ENCODE results near the gene SLC24A4.

SLC24A4 gene

GRCh38 chr14:92460916-92461579 is 138.1 kb downstream of the SLC24A4 start:
- DNase-seq = peak; percentile 20

GRCh38 chr14:92461891-92462290 is 138.9 kb downstream of the SLC24A4 start:
- DNase-seq = no peak

- DNase-seq = no peak
Measured at GRCh38 chr14:92462568-92462967, 139.6 kb downstream of the SLC24A4 start.

DNA sequence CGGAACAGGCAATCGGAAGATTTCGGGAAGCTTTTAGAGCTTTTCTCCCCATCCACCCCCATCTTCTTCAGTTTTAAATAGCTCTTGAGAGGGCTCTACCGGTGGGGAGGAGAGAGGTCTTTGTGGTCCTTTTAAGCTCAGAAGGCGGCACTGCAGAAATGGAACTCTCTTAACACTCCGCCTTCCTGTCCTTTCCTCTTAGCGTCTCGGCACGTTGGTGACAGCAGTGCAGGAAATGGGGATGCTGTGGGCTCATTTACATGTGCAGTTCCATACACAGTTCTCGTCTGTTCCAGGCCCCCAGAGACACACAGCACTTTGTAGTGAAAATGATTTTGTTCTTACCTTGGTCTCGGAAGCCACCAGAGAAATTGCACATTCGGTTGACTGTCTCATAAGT is 140.2 kb downstream of the SLC24A4 start:
- no peak for DNase-seq

DNA sequence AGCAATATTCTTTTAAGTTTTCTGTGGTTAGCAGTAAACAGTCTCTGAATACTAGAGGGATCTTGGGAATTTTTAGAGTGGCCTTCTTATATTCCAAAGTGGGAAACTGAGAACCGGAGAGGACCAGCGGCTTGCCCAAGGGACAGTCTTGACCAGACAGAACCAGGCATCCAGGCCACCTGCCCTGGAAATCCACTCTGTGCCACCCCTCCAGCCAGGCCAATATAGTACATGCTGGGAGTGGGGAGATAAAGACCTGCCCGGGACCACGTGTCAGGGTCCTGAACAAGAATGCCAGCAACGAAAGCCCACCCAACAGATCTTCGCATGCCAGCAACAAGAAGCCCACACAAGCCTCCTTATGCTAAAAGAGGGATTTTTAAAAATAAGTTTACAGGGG is 141.2 kb downstream of the SLC24A4 start:
- DNase-seq = no peak

- DNase-seq = no peak
Measured at GRCh38 chr14:92464716-92465115, 141.8 kb downstream of the SLC24A4 start.

DNA sequence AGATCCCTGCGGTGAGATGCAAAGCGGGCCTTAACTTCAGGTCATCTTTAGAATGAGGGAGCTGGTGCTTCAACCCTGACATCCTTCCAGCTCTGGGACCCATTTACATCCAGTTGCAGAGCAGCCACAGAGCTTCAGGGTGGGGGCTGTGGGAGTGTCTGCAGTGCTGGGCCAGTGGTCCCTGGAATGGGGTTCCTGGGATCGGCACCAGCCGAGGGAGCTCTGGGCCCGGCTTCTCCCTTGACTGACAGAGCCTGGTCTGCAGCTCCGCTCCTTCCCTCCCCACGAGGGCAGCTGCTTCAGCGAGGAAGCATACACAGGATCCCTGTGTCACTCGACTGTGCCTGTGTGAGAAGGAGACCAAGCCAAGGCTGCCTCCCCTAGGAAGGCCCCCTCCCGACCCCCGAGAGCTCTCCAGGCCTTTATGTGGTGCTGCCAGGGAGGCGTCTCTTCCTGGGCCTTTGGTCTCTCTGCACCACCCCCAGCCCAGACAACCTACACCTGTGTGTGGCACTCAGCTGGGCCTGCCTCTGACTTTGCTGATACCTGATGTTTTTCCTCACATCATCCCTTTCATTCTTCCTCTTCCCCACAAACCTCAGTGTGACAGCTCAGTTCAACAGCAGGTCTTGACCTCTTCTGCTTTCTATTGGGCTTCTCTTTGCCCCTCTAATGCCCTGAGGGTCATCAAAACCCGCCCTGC is 142.5 kb downstream of the SLC24A4 start:
- no peak for DNase-seq

DNA sequence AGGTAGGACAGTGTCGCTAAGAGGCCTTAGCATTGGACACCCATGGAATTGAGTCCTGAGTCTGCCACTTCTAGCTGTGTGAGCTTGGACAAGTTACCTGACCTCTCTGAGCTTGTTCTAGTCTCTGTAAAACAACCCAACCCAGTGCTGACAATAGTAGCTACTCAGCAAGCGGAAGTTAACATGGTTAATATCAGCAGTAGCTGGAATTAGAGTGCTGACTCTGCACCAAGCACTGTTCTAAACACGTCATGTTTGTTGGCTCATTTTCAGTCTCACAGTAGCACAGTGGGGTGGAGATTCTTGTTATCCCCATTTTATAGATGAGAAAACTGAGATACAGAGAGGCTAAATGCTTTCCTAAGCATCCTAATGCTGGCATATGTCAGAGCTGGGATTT is 143.1 kb downstream of the SLC24A4 start:
- DNase-seq = no peak

DNA sequence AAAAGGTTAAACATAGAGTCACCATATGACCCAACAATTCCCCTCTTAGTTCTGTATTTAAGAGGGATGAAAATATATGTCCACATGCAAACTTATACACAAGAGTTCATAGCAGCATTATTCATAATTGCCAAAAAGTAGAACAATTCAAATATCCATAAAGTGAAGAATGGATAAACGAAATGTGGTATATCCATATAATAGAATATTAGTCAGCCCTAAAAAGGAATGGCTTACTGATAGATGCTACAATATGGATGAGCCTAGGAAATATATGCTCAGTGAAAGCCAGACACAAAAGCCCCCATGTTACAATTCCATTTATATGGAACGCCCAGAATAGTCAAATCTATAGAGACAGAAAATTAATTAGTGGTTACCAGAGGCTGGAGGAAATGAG is 146.6 kb downstream of the SLC24A4 start:
- no peak for DNase-seq

- DNase-seq = no peak
Measured at GRCh38 chr14:92470215-92470614, 147.2 kb downstream of the SLC24A4 start.

DNA sequence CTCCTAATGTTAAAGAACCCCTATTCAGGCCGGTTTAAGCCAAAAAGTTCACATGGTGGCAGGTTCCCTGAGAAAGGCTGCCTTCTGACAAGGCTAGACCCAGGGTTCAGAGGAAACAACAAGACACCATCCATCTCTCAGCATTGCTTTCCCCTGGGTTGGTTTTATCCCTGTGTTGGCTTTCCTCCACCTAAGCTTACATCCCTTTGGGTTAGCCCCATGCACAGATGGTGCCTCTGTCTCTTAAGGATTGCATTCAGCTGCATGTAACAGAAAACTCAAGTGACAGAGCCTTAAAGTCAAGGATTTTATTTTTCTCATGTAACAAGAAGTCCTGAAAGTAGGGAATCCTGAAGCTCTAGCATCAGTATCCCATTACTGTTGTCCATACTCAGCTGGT is 147.8 kb downstream of the SLC24A4 start:
- no peak for DNase-seq

DNA sequence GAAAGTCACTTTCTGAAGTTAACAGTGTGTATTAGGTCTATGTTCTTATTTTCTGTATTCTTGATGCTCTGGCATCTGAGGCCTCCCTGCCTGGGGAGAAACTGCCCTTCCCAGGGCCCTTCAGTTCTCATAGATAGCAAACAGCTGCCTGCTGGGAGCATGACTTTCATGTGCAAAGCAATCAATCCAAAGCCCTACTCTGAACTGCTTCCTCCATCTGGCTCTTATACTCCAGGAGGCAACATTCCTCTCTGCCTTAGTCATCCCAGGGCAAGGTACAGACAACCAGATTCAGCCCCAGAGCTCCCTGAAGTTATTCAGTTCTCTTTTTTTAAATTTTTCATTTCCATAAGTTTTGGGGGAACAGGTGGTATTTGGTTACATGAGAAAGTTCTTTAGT is 149.0 kb downstream of the SLC24A4 start:
- no peak for DNase-seq

- DNase-seq = peak; percentile 17
Measured at GRCh38 chr14:92472860-92473259, 149.9 kb downstream of the SLC24A4 start.

- DNase-seq = no peak
Measured at GRCh38 chr14:92473261-92473968, 150.4 kb downstream of the SLC24A4 start.

DNA sequence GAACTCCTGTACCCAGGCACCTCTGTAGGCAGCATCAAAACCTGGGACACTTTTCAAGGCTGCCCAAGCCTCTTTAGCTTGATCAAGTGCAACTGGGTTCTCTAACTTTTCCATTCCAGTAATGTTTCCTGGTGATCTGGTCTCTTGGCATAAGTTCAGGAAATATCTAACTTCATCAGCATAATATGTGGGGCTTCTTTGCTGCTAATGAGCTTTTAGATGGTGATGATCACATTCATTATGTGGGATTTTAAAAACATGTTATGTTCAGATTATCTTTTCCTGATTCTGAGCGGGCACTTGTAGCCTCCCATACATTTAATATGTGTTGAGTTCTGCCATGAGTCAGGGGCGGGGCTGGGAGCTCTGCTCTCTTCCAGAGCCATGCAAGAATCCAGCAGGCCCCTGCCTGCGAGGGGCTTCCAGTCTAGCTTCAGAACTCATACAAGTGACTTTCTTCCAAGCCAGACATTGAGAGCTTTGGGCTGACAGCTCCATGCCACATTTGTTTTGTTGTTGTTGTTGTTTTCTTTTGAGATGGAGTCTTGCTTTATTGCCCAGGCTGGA is 151.1 kb downstream of the SLC24A4 start:
- no peak for DNase-seq

DNA sequence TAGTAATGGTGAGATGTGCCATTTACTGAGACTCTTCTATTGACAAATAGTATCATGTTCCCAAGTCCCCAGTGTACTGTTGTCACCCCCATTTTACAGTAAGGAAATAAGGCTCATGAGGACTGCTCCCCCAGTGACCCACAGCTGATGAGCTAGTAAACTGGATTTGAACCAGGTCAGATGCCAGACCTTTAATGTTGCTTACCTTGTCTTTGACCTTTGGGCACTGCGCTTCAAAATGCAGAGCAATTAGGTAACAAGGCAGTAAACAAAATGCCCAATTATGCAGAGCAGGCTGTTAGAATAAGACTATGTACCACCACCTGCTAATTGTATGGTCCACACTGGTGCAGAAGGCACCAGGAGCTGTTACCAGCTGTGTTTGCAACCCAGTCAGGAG is 152.1 kb downstream of the SLC24A4 start:
- DNase-seq = no peak

- DNase-seq = peak; percentile 35
Measured at GRCh38 chr14:92475451-92476187, 152.7 kb downstream of the SLC24A4 start.

GRCh38 chr14:92480856-92481255 is 157.9 kb downstream of the SLC24A4 start:
- no peak for DNase-seq

DNA sequence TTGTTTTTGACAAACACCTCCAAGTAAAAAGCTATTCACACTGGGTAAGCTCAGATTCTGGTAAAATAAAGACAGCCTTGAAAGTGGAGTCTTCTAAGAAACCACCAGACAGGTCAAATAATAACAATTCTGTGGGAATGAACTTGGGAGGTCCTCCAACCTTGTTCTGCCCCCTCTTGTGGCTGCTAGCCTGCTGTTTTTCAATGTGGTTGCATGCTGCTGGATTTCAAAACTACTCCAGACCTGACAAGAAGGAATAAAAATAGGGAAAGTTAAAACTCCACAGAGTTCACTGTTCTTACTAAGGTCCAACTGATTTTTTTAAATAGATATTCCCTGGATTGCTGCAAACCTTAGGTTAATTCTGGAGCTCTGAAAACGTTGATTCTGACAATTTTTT is 158.4 kb downstream of the SLC24A4 start:
- DNase-seq = peak; percentile 20

DNA sequence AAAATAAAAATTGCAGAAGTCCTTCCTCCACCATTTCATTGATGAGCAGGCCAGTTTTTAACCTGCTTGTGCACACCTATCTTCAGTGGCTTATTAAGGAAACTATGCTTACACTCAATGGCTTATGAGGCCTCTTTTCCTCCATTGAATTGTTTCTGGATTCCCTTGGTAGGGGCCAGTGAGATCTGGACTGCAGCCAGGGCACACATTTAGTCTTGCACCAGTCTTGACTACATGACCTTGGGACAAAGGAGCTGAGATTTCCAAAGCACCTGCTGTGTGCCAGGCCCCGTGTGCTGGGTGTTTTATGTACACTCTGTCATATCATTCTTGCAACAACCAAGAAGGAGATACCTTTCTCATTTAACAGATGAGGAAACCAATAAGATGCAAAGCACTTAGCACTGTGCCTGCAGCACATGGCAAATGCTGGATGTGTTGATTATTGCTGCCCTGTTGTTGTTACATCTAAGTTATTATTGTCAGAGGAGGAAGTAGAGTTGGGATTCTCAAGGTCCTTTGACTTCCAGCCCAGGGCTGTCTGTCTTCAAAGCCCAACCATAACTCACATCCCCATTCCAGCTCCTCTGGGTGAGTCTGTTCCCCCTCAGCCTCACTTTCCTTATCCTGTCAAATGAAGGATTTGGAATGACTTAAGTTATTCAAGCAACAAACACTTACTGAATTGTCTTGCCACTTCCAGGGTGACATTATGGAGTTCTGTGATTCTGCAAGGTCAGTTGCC is 159.0 kb downstream of the SLC24A4 start:
- no peak for DNase-seq

GRCh38 chr14:92482621-92483319 is 159.8 kb downstream of the SLC24A4 start:
- no peak for DNase-seq

All from hematopoietic multipotent progenitor cell treated with erythropoietin and hydrocortisone succinate and interleukin-3 and kit ligand, for 6 days (in vitro differentiated cells).